GM18498 (cell line): ENCODE data around the gene RESP18.

Source experiments
- ATAC-seq: cut with Tn5 transposase; IDR thresholded peaks from one replicate; pipeline ENCODE4 v1.9.1; 2021; ENCODE audit warnings: mild to moderate bottlenecking, moderate library complexity; ENCODE audit not compliant: unreplicated experiment

The RESP18 gene

GRCh38 chr2:219279151-219279915 is 53.2 kb downstream of the RESP18 start, which contains the start of gene DNAJB2:
DNAJB2 (plus strand) TSS chr2:219279366; CDS start chr2:219279834, 468 bp downstream.
- peak; percentile 92 for ATAC-seq

GRCh38 chr2:219278655-219279150 is 53.8 kb downstream of the RESP18 start:
- no peak for ATAC-seq

GRCh38 chr2:219277703-219278654 is 54.6 kb downstream of the RESP18 start:
- peak; percentile 25 for ATAC-seq
